Amygdala (tissue), 56 donors: ENCODE data around the gene PLSCR1.
"Not testable (repeated sequence)": the region's sequence is repeated elsewhere in the genome, so short reads cannot be mapped to it uniquely, and the experiment has no call there.

Source experiments
- DNase-seq, 56 donors: peaks; one replicate each; lab custom pipeline; 2025; lab: John Stamatoyannopoulos, UW

PLSCR1 gene

DNA sequence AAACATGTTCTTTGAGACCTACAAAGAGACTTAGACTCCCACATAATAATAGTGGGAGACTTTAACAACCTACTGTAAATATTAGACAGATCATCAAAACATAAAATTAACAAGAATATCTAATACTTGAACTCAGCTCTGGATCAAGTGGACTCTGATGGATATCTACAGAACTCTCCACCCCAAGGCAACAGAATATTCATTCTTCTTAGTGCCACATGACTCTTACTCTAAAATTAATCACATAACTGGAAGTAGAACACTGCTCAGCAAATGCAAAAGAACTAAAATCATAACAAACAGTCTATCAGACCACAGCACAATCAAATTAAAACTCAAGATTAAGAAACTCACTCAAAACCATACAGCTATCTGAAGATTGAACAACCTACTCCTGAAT lies 59.1 kb downstream of the PLSCR1 start:
- DNase-seq, result no peak

DNA sequence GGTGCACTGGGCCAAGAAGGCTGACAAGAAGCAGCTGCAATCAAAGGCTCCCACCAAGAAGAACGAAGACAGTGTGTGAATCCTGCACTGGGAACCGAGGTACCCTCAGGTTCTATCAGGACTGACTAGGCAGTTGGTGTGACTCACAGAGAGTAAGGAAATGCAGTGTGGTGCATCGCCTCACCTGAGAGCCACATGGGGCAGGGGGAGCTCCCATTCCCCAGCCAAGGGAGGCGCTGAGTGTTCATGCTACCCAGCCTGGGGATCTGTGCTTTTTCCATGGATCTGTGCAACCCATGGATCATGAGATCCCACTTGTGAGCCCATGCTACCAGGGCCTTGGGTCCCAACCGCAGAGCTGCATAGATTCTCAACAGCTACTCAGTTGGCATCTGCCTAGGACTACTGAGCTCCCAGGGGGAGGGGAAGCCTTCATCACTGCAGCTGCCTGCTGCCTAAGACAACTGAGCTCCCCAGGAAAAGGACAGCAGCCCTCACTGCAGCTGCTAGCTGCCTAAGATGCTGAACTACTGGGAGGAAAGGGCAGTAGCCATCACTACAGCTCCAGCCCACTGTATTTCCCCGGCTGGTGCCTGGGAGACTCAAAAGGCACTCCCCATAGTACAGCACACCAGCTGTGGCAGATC lies 68.2 kb downstream of the PLSCR1 start:
- no peak for DNase-seq

DNA sequence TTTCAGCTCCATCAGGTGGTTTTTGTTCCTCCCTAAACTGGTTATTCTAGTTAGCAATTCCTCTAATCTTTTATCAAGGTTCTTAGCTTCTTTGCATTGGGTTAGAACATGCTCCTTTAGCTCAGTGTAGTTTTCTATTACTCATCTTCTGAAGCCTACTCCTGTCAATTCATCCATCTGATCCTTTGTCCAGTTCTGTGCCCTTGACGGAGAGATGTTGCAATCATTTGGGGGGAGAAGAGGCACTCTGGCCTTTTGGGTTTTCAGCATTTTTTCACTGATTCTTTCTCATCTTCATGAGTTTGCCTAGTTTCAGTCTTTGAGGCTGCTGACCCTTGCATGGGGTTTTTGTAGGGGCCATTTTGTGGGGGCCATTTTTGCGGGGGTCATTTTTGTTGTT lies 69.4 kb downstream of the PLSCR1 start:
- not testable (repeated sequence) for DNase-seq

DNA sequence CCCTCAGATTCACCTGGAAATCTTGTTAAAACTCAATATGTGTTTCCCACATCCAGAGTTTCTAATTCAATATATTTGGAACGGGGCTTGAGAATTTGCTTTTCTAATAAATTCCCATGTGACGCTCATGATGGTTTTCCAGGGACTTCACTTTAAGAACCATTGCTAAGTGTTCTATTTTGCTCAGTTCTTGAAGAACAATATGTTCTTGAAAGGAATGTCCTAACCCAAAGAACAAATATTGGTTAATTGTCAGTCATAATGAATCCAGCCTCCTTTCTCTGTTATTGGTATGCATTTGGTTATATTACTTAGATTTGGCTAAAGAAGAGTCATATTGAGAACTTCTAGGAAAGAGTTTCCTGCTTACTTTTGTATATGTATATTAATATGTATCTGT lies 70.7 kb downstream of the PLSCR1 start:
- no peak for DNase-seq

DNA sequence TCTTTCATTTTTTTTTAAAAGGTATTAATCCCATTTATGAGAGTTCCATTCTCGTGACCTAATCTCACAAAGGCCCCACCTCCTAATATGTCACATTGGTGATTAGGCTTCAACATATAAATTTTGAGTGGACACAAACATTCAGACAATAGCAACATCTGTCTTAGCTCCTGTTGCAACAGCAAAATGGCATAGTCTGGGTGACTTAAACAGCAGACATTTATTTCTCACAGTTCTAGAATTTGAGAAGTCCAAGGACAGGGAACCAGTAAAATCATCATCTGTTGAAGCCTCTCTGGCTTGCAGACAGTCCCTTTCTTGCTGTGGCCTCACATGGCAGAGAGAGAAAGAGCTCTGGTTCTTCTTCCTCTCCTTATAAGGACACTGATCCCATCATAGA lies 71.8 kb downstream of the PLSCR1 start:
- DNase-seq, result no peak

DNA sequence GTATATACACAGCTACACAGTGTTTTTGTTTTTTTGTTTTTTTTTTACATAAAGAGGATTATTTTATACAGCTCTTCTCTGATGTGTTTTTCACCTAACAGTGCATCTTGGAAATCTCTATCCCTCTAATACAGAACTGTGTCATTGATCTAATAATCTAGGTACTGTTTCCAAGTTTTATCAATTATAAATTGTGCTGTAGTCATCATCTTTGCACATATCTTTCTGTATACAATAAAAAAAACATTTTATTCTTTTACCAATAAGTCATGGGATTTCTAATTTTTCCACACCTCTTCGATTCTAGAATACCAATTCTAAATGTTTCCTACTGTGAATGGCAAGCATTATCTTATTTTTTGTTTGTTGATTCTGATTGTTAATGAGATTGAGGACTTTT lies 73.4 kb downstream of the PLSCR1 start:
- no peak for DNase-seq

DNA sequence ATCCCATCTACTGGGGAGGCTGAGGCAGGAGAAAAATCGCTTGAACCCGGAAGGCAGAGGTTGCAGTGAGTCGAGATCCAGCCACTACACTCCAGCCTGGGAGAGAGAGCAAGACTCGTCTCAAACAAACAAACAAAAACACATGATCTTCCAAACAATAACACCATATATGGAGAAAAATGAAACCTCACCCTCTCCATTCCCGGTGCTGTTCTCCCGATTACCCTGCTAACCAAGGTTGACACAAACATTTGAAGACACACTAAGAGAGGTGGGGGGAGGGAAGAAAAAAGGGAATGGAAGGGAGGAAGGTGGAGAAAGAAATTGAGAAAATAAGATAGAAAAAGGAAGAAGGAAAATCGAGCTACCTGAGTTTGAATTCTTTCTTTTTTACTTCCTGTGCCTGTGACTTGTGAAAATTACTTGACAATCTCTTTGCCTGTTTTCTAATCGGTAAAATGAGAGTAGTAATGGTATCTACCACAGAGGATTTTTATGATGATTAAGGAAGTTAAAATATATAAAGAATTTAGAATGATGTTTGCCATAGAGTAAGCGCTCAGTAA lies 73.9 kb downstream of the PLSCR1 start:
- DNase-seq, result no peak

DNA sequence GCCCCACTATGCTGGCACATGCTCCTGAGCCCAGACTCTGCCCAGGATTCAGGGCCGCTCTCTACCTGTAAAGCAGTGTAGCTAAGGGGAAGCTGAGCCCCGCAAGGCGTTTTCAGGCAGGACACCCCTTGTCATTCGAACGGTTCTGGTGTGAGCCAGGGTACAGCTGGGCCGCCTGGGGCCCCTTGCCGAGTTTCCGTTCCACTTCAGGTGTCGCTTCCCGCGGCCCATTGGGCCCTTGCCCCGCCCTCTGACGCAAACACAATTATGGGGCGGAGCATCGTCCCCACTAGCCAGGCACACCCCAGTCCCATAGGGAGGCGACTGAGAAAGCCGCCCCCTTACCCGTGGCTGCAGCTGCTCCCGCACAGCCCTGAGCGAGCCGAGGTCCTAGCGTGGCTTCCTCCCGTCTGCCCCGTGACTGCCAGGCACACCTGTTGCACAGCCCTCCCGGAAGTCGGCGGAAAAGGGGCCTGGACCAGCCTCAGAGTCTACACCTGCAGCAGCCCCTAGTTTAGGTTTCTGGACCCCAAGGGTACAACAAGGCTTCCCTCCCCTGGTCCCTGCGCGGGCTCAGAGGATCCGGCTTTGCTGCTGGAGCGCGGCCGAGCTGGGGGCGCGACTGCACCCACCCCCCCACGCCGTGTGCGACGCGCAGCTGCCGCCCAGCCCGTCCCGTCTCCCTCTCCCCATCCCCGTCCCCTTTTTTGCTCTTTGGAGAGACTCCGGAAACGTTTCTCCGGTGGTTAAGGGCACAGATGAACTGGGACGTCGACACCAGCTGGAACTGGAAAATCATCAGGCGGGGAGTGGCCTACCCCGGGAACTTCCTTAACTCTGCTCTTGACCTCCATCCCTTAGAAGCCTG lies 75.0 kb downstream of the PLSCR1 start, which contains the start of gene PLSCR2:
Gene PLSCR2 (minus strand): TSS at position 412 of the 868 bp plus-strand sequence. CDS start 9,657 bp downstream, outside the sequence.
- peak in 21 of 56 donors; percentile 1 to 68 (median 15) for DNase-seq

DNA sequence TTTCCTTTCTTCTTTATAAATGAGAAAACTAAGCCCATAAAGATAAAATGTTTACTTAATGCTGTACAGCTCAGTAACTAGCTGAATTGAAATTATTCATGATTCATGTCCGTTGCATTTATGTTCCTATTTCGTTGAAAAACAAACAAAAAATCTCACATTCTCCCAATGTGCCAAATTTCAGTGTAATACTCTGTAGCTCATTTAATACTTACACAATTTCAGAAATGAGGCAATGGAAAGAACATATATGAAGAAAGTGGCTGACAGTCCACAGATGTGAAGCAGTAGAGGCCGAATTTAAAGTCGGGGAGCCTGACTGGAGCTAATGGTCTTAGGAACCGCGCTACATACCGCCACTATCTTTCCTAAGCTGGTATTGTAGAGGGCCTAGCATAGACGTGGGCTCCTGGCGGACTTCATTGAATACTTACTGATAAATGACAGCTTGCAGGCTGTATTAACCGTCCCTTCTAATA lies 75.7 kb downstream of the PLSCR1 start:
- DNase-seq, result no peak

DNA sequence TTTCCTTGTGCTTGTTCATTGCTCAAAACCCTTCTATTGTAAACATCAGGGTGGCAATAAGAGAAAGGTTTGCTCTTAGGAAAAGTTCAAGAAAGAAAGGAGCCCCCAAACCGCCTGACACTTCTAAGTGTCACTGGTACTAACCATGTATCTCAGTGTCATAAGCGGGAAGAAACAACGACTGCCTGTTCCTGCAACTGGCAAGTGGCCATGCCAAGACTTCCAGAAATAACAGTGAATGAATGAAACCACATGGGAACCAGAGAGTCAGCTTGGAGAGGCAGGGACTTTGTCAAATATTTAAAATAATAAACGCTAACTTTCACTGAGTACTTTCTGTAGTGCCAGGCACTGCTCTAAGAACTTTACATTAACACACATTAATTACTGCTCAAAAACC lies 76.2 kb downstream of the PLSCR1 start:
- DNase-seq, result peak in 4 of 56 donors; percentile 3 to 27 (median 14)

DNA sequence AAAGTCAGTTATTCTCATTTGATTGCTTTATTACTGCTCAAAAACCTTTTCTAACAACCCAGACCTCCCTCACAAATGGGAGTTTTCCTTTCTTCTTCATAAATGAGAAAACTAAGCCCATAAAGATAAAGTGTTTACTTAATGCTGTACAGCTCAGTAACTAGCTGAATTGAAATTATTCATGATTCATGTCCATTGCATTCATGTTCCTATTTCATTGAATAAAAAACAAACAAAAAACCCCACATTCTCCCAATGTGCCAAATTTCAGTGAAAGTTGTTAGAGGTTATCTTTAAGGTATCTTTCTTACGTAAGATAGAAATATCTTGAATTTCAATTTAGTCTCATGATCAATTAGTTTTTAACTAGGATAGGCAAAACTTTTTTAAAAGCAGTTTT lies 77.8 kb downstream of the PLSCR1 start:
- DNase-seq, result no peak

DNA sequence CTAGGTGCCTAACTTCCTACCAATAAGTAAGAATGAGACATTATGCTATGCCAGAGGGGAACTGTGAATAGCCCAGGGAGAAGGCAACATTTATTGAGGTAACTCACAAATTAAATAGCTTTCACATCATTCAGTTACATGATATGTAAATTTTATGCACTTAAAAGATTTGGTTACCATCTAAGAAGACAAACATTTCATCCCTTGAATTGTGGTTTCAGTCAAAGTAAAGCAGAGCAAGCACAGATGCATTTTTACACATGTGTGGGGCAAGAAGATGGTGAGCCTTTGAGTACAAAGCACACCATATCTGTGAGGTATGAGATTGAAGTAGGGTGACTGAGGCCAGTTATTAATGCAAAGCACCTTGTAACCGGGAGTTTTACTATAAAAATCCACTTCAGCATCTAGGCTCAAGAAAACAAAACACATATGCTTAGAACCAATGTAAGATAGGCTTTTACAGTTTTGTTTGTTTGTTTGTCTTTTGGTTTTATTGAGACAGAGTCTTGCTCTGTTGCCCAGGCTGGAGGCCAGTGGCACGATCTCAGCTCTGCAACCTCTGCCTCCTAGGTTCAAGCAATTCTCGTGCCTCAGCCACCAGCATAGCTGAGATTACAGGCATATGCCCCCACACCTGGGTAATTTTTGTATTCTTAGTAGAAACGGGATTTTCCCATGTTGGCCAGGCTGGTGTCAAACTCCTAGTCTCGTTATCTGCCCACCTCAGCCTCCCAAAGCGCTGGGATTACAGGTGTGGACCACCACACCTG lies 78.5 kb downstream of the PLSCR1 start:
- DNase-seq, result no peak
